NCI-H187 treated with DMSO at 0.1 percent for 48 hours (cell line): Measurements from ENCODE around the gene COA7.
A peak's percentile ranks its signal among the peaks of the same experiment; 100 is the strongest.
"Not testable (repeated sequence)": the region's sequence is repeated elsewhere in the genome, so short reads cannot be mapped to it uniquely, and the experiment has no call there.

Experiments used
- DNase-seq: peaks from one replicate; lab custom pipeline; 2025; lab: John Stamatoyannopoulos, UW

The COA7 gene

GRCh38 chr1:52697795-52698674, at the start of gene COA7:
Gene COA7, minus strand, starts transcription at chr1:52698347. Its CDS starts 21 bp downstream, at chr1:52698326.
- no peak for DNase-seq

GRCh38 chr1:52747450-52747849, 49.3 kb upstream of the COA7 start:
- no peak for DNase-seq

GRCh38 chr1:52746189-52746588, 48.0 kb upstream of the COA7 start:
- no peak for DNase-seq

- DNase-seq: no peak
Observed at GRCh38 chr1:52741259-52741658, 43.1 kb upstream of the COA7 start.

GRCh38 chr1:52739699-52740467, 41.7 kb upstream of the COA7 start:
- DNase-seq: no peak

GRCh38 chr1:52738893-52739292, 40.7 kb upstream of the COA7 start:
- no peak for DNase-seq

GRCh38 chr1:52738148-52738547, 40.0 kb upstream of the COA7 start:
- DNase-seq: no peak

GRCh38 chr1:52735371-52735770, 37.2 kb upstream of the COA7 start:
- DNase-seq: not testable (repeated sequence)

- no peak for DNase-seq
Observed at GRCh38 chr1:52733368-52733767, 35.2 kb upstream of the COA7 start.

GRCh38 chr1:52727956-52728656, 30.0 kb upstream of the COA7 start:
- DNase-seq: no peak

- no peak for DNase-seq
Observed at GRCh38 chr1:52727114-52727586, 29.0 kb upstream of the COA7 start.

- peak; percentile 23 for DNase-seq
Observed at GRCh38 chr1:52726265-52727113, 28.3 kb upstream of the COA7 start, which contains the start of gene ZYG11B. Gene ZYG11B, plus strand, starts transcription at chr1:52726453. Its CDS starts 201 bp downstream, at chr1:52726654.

- no peak for DNase-seq
Observed at GRCh38 chr1:52725903-52726264, 27.7 kb upstream of the COA7 start.

- DNase-seq: no peak
Observed at GRCh38 chr1:52723260-52723659, 25.1 kb upstream of the COA7 start.

GRCh38 chr1:52715296-52715695, 17.1 kb upstream of the COA7 start:
- not testable (repeated sequence) for DNase-seq

- DNase-seq: no peak
Observed at GRCh38 chr1:52713590-52713989, 15.4 kb upstream of the COA7 start.

- DNase-seq: no peak
Observed at GRCh38 chr1:52709016-52709415, 10.9 kb upstream of the COA7 start.

- no peak for DNase-seq
Observed at GRCh38 chr1:52707927-52708655, 9.9 kb upstream of the COA7 start.

- no peak for DNase-seq
Observed at GRCh38 chr1:52706941-52707926, 9.1 kb upstream of the COA7 start.
